DMS53 (cell line): ENCODE results near the gene SLC27A4.
A peak's percentile ranks its signal among the peaks of the same experiment; 100 is the strongest.

Source experiments
- DNase-seq: peaks from one replicate; lab custom pipeline; 2025; lab: John Stamatoyannopoulos, UW

SLC27A4 gene

DNA sequence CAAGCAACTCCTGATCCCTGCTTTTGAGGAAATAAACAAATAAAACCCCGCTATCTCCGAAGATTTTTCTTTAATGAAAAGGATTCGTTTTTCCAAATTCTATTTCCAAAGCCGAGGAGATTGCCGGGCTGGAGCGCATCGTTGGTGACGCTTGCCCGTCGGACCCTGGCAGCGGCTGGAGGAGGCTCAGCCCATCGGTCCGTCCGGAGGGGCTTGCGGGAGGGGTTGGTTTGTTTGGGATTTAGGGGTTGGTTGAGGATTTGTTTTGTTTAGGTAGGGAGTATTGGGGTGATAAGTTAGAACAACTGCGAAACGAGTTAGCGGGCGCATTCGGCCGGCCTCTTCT, 51.6 kb downstream of the SLC27A4 start:
- no peak for DNase-seq

DNA sequence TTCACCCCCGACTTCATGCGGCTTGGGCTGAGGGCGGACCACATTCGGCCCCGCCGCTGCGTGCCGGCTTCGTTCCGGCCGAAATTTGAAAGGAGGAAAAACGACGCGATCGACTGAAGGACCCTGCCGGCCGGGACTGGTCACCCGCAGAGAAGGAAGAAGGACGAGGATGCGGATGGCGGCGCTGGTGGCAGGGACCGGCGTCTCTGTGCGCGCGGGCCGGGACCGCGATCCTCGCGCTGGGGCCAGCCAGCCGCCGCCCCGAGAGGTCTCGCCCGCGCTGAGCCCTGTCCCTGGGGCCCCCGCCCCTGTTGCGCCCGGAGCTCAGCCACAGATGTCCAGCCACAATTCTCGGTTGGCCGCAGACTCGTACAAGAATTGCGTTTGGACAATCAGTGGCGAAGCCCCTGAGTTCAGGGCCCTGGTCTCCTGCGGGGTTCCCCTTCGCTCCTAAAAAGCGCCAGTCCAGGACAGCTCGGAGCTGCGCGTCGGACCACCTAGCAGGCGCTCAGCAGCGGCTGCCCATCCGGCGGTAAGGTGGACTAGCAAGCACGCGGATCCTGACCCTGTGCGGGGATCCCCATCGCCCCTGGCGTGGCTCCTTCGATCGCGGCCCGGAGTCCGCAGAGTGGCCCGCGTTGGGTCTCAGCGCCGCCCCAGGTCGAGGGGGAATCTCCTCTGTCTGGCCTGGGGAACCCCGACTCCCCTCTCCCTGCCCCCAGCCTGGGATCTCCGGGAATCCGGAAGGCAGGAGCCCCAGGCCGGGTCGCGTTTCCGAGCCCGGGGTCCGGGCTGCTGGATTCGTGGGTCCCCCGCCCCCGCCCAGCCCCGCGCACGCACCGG, 52.2 kb downstream of the SLC27A4 start:
- DNase-seq, result no peak

DNA sequence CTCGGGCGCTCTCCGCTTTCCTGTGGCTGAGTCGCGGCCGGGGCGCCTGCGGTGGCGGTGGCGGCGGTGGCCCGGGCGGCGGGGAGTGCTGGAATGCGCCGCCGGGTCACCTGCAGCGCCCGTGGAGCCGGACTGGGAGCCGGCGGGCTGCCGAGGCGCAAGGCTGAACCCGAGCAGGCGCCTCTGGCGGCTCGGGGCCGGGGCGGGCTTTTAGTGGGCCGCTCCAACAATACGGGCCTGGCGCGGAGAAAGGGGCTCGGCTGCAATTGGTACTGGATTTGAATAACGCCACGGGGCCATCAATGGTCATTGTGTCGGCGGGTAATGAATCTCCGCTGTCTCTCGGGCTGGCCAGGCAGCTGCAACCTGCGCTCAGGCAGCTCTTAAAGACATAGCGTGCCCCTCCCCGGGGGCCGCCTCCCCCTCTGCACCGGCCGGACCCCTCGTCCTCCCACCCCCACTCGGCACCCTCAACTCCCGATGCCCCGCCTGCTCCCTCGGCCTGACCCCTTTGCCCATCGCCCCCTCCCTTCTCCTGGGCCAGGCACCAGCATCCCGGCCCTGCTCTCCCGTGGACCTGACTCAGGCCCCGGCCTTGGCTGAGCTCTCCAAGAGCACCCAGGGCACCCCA, 52.9 kb downstream of the SLC27A4 start:
- DNase-seq, result no peak

DNA sequence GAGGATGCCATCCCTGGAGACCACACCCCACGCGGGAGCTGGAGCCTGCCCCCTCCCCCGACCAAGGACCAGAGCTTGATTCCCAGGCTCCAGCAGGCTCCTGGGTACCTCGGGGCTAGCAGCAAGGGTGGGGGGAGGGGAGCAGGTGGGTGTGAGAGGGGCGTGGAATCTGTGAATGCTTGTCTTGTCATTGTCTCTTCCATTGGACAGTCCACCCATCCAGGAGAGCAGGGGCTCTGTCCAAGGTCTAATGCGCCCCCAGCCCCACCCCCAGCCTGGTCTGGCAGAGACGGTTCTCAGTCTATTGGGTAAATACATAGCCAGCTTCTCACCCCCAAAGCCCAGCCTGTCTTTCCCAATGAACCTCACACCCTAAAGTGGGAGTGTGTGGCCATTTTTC, 53.6 kb downstream of the SLC27A4 start:
- no peak for DNase-seq

DNA sequence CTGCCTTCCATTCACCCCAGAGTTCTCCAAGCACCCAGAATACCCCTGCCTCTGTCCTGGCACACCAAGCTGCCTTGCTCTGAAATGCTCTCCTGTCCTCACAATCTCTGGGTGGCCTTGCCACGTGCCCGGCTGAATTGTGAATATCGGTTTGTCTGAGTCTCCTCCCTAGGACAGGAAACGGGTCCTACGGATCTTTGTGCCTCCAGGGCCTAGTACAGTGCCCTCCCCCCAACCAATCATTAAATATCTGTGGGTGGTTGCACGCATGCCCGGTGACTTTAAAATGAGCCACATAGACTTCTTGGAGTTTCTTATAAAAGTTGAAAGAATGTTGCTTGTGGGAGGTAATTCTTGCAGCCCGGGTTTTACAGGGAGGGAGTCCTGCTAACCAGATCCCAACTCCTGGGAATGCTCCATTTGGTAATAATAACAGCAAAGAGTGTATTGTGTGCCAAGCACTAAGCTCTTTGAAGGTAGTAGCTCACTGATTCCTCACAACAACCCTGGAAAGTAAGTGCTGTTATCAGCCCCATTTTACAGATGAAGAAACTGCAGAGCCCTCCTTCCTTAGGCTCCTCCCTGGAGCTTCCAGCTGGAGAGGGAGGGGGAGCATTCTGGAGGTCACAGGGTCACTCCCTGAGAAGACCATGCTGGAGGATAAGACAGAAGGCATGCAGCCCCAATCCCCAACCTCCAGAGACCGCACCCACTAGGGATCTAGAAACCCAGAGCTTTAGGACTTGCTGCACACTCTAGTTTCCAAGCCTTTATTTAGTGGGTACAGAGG, 54.2 kb downstream of the SLC27A4 start:
- no peak for DNase-seq

DNA sequence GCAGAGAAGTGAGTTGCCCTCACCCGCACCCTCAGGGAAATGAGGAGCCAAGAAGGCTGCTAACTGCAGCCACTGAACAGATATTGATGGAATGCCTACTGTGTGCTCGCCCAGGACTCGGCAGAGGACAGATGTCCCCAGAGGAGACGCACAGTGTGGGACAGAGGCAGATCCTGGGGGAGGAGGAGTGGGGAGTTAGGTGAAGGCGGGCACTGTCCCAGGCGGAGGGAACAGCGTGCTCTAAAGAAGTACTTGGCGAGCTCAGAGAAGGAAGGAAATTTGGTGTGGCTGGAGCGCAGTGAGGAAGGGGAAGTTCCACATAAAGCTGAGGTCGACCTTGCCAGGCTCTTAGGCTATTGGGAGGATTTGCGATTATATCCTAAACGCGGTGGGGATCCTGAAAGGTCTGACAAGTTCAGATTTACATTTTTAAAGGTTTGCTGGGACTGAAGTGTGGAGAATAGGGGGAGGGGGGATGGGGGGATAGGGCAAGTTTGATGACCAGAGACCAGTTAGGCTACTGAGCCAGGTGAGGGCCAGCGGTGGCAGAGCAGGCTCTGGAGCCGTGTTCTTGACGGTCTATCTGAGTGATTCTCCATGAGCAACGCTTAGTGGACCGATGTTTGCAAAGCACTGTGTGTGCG, 56.8 kb downstream of the SLC27A4 start:
- peak; percentile 53 for DNase-seq

DNA sequence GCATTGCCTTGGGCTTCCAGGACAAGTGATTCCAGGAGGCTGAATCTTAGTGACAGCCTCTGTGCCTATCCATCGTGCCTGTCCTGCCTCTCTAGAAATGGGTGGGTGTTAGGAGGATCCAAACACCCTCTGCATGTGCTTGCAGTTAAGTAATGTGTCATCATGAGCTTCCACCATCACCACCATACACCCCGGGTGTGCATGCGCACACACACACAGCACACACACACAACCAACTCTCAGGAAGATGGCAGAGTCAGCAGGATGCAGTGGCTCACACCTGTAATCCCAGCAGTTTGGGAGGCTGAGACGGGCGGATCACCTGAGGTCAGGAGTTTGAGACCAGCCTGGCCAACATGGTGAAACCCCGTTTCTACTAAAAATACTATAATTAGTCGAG, 57.5 kb downstream of the SLC27A4 start:
- DNase-seq, result peak; percentile 44

DNA sequence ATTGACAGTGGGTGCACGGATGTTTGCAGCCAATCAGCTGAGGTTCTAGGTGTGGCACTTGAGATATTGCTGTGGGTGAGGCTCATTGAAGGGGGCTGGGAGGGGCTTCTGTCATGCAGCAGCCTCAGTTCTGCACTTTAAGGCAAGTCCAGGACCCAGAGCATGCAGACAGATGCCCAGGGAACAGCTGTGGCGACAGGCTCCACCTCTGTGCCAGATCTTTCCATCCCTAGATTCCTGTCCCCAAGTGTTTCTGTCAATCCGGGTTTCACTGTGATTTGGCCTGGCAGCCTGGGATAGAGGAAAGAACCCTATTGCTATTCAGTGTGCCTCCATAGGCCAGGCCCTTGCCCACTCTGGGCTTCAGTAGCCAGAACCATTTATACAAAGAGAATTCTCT, 59.5 kb downstream of the SLC27A4 start:
- no peak for DNase-seq

DNA sequence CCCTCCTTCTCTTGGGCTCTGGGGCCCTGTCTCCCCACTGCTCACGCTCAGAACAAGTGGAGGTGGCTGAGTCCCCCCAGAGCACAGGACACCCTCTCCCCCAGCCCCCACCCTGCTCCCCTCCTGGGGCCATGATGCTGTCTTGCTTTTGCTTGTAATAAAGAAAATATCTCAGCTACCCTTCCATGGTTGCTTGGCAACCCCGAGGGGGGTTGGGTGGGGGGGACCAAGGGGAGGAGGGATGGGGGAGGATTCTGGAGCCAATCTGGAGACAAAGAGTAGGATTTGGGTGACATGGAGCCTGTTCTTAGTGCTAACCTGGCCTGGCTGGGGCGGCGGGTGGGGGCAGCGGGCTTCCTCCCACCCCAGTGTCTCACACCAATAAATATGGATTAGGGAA, 64.2 kb downstream of the SLC27A4 start:
- no peak for DNase-seq

DNA sequence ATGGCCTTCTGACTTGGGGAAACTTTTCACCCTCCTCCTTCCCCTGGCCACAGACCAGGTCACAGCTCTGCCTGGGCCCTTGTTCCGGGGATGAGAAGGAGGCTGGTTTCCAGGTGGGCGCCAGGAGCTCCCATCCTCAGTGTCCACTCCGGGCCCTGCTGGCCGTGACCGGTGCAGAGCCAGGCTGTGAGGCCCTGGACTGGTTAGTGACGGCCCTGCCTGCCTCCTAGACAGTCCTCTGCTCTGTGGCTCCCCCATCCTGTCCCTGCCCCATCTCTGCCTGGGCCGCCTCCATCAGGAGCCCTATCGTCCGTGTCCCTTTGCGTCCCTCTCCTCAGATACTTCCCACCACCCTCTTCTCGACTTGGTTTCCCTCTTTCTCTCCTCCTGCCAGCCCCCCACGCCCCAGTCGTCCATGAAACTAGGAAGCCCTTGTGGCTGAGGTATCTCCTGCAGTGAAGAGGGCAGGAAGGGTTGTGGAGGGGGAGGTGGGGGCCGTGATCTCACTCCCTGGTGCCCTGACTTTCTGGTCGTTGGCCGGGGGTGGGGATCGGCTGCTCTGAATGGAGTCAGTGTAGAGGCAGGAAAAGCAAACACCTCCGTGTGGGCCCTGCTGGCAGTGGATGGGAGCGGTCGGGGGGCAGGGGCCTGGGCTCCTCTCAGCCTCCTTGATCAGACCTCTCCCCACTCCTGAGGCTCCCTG, 64.9 kb downstream of the SLC27A4 start:
- DNase-seq, result no peak

DNA sequence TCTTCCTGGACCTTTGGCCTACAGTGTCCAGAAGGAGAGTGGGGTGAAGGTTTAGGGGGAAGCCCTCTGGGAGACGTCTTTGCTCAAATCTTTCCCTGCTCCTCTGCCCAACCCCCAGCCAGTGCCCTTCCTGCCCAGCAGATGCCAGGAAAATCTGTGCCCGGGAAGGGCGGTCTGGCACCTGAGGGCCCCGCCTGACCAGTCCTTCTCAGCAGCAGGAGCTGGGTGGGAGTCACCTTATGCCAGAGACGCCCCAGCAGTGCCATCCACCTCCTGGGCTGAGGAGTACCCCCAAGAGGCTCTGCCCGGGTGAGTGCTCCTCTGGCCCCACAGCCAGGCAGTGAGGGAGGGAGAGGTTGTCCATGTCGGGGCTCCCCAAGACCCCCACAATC, 65.4 kb downstream of the SLC27A4 start:
- DNase-seq, result no peak

DNA sequence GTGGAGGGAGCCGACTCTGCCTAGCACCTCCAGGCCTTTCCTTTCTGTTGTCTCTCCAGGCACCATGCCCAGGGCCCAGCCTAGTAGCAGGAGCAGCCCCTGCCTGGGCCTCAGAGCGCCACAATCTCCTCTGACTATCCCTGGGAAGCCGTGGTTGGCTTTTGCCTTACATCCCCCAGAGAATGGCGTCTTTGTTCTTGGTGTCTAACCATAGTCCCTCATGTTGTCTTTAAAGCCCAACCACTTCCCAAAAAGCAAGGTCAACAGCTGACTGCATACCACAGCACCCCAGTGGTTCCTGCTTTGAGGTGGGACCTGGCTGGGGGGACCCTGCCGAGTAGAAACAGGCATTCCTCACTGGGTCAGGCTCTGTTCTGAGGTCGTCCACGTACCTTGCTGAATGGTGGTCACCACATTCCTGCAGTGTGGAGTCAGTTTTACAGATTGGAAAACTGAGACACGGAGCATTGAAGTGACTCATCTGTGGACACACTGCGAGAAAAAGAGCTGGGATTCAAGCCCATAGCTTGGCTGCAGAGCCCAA, 66.6 kb downstream of the SLC27A4 start:
- no peak for DNase-seq

DNA sequence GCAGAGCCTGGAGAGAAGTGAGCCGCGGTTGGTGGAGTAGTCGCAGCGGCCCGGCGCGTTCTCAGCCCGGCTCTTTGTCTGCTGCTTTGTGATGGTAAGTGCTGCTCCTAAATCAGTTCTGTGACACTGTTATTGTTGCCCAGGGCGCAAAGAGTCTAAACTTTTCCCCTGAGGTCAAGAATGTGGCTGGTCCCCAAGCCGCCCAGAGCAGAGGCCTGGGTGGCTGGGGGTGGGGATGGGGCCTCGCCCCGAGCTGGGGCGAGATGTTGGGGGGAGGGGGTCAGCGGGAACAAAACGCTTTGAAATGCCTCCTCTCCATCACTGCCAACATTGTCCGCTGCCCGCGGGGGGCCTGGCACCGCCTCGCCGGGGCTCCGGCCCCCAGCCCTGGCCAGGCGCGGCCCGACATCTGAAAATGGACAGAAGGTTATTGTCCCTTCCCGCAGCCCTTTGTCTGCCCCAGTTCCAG, 68.7 kb downstream of the SLC27A4 start:
- no peak for DNase-seq

DNA sequence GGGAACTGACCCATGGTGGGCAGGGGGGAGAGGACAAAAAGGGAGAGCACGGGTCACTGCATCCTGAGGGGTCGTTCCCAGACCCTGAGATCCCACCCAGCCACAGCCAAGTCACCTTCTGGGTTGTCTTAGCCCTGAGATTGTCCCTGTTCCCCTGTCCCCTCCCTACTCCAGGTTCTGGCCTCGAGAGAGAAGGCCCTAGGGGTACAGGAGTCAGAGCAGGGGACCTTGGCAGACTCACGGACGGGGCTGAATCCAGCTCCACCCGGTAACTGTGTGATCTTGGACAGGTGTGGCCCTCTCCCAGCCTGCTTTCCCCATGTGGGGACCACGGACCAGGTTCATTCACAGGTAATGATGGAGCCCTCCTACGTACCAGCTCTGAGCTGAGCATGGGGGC, 69.1 kb downstream of the SLC27A4 start:
- DNase-seq, result no peak

DNA sequence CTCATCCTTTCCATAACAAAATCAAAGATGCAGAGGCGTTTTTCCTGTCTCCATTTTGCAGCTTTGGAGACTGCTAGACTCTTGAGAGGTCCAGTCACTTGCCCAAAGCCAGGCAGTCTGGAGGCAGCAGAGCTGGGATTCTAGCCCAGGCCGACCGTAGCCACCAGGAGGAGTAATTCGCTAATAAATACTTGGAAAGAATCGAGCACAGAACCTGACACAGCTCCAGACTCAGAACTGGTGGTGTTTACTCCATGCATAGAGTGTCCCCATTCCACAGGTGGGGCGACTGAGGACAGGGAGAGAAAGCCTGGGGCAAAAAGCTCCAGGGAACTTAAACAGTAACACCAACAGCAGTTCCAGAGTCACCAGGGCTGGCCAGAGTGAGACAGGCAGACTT, 69.7 kb downstream of the SLC27A4 start:
- peak; percentile 50 for DNase-seq
